HL-60 (cell line): ENCODE data around the gene CACNA1C.
"Not testable (repeated sequence)": the region's sequence is repeated elsewhere in the genome, so short reads cannot be mapped to it uniquely, and the experiment has no call there.

Source experiments
- DNase-seq, 2 experiments: peaks; one replicate each; pipeline ENCODE4 v3.0.0-alpha.2; 2010 to 2020; ENCODE audit warnings: low read depth in 1 of 2, low spot score in 1 of 2
- H3K27ac ChIP-seq: fragments of 250-450 bp; sonication (Bioruptor Pico); replicated peaks from 2 replicates; pipeline ENCODE4 v1.5.1; 2020; ENCODE audit warnings: mild to moderate bottlenecking, moderate library complexity
- H3K27me3 ChIP-seq: fragments of 250-450 bp; sonication (Bioruptor Pico); 2 replicates; pipeline ENCODE4 v1.5.1; 2021; ENCODE audit warnings: mild to moderate bottlenecking, moderate library complexity; ENCODE audit not compliant: insufficient read depth, poor library complexity, severe bottlenecking
- H3K4me3 ChIP-seq: replicated peaks from 2 replicates; pipeline ENCODE4 v1.5.1; 2011; ENCODE audit warnings: mild to moderate bottlenecking, control low read depth, low read length; ENCODE audit not compliant: insufficient read depth
- GABPA ChIP-seq: IDR thresholded peaks from 2 replicates; pipeline ENCODE4 v1.6.1; 2012; ENCODE audit warnings: low read depth
- POLR2AphosphoS5 ChIP-seq: IDR thresholded peaks from 2 replicates; pipeline ENCODE4 v1.6.1; 2012; ENCODE audit warnings: low read depth
- SPI1 ChIP-seq: IDR thresholded peaks from 2 replicates; pipeline ENCODE4 v1.6.1; 2012; ENCODE audit warnings: low read depth, mild to moderate bottlenecking, borderline replicate concordance
- TF ChIP-seq, protein P1 (sequence below): IDR thresholded peaks from 2 replicates; pipeline ENCODE4 v1.6.1; 2012; ENCODE audit warnings: low read depth; ENCODE audit not compliant: insufficient replicate concordance
- TF ChIP-seq, protein P2 (sequence below): IDR thresholded peaks from one replicate; pipeline ENCODE4 v1.5.1; 2011; ENCODE audit warnings: low read length, control low read depth, inconsistent platforms; ENCODE audit not compliant: insufficient read depth

Gene CACNA1C

DNA sequence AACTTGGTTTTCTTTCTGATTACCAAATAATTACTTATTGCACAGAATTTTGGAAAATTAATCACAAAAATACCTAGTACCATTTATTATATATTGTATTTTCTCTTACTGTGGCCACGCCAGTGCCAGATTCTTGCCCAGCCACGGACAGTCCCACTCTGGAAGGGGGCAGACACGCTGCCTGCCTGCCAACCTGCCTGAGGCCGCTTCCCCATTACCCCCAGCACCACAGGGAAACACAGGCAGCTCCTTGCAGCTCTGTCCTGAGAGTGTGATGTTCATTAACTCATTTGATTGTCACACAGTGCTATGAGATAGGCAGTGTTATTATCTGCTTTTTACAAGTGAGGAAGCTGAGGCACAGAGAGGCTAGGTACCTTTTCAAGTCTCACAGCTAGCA, 46.8 kb downstream of the CACNA1C start:
- H3K4me3 ChIP-seq: no peak overlapping the region
- DNase-seq: no peak
- no peak overlapping the region for H3K27ac ChIP-seq
- no peak for TF ChIP-seq SPI1
- no peak for TF ChIP-seq GABPA
- TF ChIP-seq, protein P1, sequence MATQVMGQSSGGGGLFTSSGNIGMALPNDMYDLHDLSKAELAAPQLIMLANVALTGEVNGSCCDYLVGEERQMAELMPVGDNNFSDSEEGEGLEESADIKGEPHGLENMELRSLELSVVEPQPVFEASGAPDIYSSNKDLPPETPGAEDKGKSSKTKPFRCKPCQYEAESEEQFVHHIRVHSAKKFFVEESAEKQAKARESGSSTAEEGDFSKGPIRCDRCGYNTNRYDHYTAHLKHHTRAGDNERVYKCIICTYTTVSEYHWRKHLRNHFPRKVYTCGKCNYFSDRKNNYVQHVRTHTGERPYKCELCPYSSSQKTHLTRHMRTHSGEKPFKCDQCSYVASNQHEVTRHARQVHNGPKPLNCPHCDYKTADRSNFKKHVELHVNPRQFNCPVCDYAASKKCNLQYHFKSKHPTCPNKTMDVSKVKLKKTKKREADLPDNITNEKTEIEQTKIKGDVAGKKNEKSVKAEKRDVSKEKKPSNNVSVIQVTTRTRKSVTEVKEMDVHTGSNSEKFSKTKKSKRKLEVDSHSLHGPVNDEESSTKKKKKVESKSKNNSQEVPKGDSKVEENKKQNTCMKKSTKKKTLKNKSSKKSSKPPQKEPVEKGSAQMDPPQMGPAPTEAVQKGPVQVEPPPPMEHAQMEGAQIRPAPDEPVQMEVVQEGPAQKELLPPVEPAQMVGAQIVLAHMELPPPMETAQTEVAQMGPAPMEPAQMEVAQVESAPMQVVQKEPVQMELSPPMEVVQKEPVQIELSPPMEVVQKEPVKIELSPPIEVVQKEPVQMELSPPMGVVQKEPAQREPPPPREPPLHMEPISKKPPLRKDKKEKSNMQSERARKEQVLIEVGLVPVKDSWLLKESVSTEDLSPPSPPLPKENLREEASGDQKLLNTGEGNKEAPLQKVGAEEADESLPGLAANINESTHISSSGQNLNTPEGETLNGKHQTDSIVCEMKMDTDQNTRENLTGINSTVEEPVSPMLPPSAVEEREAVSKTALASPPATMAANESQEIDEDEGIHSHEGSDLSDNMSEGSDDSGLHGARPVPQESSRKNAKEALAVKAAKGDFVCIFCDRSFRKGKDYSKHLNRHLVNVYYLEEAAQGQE: no peak
- TF ChIP-seq, protein P2, sequence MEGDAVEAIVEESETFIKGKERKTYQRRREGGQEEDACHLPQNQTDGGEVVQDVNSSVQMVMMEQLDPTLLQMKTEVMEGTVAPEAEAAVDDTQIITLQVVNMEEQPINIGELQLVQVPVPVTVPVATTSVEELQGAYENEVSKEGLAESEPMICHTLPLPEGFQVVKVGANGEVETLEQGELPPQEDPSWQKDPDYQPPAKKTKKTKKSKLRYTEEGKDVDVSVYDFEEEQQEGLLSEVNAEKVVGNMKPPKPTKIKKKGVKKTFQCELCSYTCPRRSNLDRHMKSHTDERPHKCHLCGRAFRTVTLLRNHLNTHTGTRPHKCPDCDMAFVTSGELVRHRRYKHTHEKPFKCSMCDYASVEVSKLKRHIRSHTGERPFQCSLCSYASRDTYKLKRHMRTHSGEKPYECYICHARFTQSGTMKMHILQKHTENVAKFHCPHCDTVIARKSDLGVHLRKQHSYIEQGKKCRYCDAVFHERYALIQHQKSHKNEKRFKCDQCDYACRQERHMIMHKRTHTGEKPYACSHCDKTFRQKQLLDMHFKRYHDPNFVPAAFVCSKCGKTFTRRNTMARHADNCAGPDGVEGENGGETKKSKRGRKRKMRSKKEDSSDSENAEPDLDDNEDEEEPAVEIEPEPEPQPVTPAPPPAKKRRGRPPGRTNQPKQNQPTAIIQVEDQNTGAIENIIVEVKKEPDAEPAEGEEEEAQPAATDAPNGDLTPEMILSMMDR: no peak
- TF ChIP-seq POLR2AphosphoS5: no peak
- H3K27me3 ChIP-seq: no peaks in the 10 kb centered on the region

DNA sequence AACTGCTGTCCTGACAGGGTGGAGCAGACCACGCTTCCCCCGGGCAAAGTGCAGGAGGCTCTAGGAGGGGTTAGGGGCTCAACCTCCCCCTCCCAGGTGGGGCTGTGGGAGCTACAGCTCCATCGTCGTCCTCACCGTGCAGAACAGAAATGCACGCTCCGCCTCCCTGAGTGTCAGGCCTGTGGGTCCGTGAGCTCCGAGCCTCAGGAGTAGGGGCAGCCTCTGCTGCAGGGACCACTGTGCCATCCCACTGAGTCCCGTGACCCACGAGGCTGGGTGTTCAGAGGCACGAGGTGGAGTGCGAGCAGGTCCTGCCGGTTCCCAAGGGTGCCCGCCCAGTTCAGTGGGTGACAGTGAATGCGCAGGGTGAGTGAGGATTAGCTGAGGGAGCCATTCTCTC, 48.6 kb downstream of the CACNA1C start:
- H3K4me3 ChIP-seq: no peak overlapping the region
- TF ChIP-seq, protein P2: no peak
- no peak for TF ChIP-seq GABPA
- TF ChIP-seq SPI1: no peak
- TF ChIP-seq, protein P1: no peak
- no peak for TF ChIP-seq POLR2AphosphoS5
- H3K27me3 ChIP-seq: no peaks in the 10 kb centered on the region
- no peak overlapping the region for H3K27ac ChIP-seq
- no peak for DNase-seq

DNA sequence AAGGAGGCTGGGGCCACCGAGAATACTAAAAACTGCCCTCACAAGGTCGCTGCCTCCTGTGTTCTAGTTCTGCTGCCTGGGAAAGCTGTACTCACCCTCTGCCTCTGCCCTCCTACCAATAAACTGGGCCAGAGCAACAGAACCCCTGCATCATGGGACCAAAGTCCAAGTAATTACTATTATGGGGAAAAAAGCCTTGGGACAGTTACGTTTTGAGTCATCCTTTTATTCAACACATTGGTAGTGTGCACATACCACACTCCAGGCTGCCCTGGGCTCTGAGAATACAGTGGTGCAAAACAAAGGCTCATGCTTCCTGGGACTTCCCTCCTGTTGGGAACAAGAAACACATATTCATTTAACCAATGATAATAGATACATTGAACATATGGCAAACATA, 49.0 kb downstream of the CACNA1C start:
- no peak for DNase-seq
- Histone ChIP-seq H3K27ac (no peak overlapping the region), H3K4me3 (no peak overlapping the region), H3K27me3 (no peaks in the 10 kb centered on the region)
- TF ChIP-seq POLR2AphosphoS5 (no peak), GABPA (no peak), SPI1 (no peak)
- TF ChIP-seq, protein P1: no peak
- TF ChIP-seq, protein P2: no peak

DNA sequence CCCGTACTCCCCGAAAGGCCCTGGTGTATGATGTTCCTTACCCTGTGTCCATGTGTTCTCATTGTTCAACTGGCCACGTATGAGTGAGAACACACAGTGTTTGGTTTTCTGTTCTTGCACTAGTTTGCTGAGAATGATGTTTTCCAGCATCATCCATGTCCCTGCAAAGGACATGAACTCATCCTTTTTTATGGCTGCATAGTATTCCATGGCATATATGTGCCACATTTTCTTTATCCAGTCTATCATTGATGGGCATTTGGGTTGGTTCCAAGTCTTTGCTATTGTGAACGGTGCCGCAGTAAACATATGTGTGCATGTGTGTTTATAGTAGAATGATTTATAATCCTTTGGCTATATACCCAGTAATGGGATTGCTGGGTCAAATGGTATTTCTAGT, 49.9 kb downstream of the CACNA1C start:
- not testable (repeated sequence) for DNase-seq

DNA sequence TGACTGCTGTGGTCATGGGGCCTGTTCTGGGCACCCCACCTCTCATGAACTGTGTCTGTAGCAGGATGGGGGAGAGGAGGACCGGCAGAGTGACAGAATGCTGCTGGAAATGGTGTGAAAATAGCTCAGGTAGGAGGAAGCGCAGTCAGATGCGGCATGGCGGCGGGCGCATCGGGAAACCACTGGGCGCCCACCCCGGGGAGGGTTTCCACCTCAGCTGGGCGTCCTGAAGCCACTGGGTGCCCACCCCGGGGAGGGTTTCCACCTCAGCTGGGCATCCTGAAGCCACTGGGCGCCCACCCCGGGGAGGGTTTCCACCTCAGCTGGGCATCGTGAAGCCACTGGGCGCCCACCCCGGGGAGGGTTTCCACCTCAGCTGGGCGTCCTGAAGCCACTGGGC, 52.6 kb downstream of the CACNA1C start:
- H3K27ac ChIP-seq, H3K27me3 ChIP-seq, DNase-seq, H3K4me3 ChIP-seq: not testable (repeated sequence)

More for the DNA sequence above, 49.9 kb downstream of the CACNA1C start:
- not testable (repeated sequence) for H3K27me3 ChIP-seq, H3K4me3 ChIP-seq, H3K27ac ChIP-seq
